ENCODE results near the gene SH3RF3. TPM values are rescaled to one million over a fixed set of nuclear protein-coding genes. Genes with fewer than 3 reads are reported as not detected.

The SH3RF3 gene
- total RNA-seq, 1 donor from 2014 or later, result 0.47 TPM

DNA sequence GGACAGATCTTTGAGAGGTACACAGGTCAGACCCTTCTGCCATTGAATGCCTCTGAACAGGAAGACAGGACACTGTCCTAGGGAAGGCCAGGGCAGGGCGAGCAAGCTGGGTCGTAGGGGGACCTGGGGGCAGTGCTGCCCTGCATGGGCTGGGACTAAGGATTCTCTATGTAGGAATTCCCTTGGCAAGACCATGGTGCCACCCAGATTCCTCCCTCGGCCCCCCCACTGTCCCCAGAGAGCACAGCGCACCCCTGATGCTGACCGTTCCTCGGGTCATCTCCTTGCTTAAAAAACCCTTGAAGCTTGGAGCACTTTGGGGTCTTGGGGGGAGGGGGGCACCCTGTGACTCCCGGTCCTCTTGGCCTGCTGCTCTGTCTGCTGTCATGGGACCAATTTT, 289.7 kb downstream of the SH3RF3 start:
- Mint-ChIP-seq H3K4me3 (no peak overlapping the region), H3K4me1 (no peaks in the 10 kb centered on the region), H3K27me3 (no peaks in the 10 kb centered on the region), H3K27ac (no peak overlapping the region), H3K9me3 (no peaks in the 10 kb centered on the region), H3K36me3 (ENCODE audit: low read depth) (no peaks in the 10 kb centered on the region)
- DNase-seq, result no peak
- intact Hi-C loops (cut with micrococcal nuclease), result no loop called here

DNA sequence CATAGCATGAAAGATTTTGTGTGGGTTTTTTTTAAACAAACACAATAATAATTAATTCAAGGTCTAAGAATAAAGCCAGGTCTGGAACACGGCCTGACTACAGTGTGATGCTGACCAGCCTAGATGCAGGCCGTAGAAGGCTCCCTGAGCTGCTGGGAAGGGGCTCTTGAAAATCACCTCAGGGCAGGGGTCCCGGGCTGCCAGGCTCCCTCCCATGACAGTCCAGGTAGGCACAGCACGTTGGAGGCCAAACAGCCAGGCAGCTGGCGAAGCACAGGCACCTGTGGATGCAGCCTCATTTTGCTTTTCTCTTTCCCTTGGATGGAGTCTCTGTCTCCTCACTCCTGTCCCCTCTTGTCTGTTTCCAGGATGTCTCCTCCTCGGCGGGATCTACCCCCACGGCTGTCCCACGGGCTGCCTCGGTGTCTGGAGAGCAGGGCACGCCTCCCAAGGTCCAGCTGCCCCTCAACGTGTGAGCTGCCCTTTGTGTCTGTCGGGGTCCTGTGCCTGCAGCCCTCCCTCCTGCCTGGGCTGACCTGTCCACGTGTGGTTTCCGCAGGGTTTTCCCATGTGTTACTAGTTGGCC, 290.3 kb downstream of the SH3RF3 start:
- Mint-ChIP-seq H3K9me3 (no peaks in the 10 kb centered on the region), H3K4me1 (no peaks in the 10 kb centered on the region), H3K27me3 (no peaks in the 10 kb centered on the region), H3K27ac (no peak overlapping the region), H3K36me3 (ENCODE audit: low read depth) (no peaks in the 10 kb centered on the region), H3K4me3 (no peak overlapping the region)
- intact Hi-C loops (cut with micrococcal nuclease), result no loop called here
- no peak for DNase-seq

DNA sequence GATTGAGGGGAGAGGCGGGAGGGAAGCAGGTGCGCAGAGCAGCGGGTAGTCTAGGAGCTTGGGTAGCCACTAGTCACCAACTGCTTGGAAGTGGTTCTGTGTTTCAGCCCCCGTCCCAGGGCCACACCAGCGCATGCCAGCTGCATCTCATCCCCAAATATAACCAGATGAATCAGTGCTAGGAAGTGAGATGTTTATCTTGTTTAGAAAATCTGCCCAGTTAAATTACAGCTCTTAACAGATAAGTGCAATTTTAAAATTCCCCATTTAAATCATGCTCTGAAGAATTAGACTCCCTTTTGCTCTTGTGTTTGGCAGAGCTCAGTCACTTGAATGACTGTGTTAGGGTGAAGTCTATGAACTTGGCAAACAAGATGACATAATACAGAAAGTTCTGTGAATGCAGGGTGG, 291.0 kb downstream of the SH3RF3 start:
- Mint-ChIP-seq H3K27me3 (no peaks in the 10 kb centered on the region), H3K4me1 (no peaks in the 10 kb centered on the region)
- intact Hi-C loops (cut with micrococcal nuclease), result no loop called here

DNA sequence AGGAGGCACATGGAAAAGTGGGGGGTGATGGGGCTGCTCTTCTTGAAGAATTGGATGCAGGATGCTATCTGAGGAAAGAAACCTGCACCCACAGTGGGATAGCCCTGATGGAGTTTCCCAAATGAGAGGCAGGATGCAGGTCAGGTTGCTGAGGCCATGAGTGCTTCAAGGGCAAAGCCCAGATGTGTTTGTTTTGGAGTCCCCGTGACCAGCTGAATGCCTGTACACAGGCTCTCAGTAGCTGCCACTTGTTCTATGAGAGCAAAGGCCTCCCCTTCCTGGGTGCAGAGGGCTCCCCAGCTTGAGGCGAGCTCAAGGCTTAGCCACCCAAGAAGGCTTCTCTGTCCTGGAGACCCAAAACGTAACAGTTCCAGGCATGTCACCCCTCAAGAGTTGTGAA, 292.1 kb downstream of the SH3RF3 start:
- H3K9me3 Mint-ChIP-seq, result no peaks in the 10 kb centered on the region
- no peak overlapping the region for H3K4me3 Mint-ChIP-seq
- no peaks in the 10 kb centered on the region for H3K27me3 Mint-ChIP-seq
- no peaks in the 10 kb centered on the region for H3K4me1 Mint-ChIP-seq
- no peaks in the 10 kb centered on the region for H3K36me3 Mint-ChIP-seq (ENCODE audit: low read depth)
- no peak overlapping the region for H3K27ac Mint-ChIP-seq
- no peak for DNase-seq
- intact Hi-C loops (cut with micrococcal nuclease), result no loop called here

More for the DNA sequence above, 291.0 kb downstream of the SH3RF3 start:
- Mint-ChIP-seq H3K36me3 (ENCODE audit: low read depth) (no peaks in the 10 kb centered on the region), H3K4me3 (no peak overlapping the region), H3K27ac (no peak overlapping the region), H3K9me3 (no peaks in the 10 kb centered on the region)
- DNase-seq, result no peak

DNA sequence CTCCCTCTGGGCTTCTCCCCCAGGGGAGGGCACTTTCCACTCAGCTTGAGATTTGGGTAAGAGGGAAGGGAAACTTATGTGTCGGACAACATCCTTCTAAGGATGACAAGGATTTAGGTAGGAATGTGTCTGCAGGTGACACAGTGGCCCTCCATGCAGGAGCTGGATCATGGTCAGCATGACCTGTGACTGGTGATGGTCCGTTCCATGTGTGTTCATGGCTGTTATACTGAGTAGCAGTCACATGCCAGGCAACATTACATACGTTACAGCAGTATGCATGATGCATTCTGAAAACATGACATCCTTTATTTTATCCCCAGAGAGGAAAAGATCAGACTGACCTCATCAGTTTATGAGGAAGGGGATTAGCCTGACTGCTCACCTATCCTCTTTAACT, 292.6 kb downstream of the SH3RF3 start:
- Mint-ChIP-seq H3K9me3 (no peaks in the 10 kb centered on the region), H3K4me1 (no peaks in the 10 kb centered on the region), H3K4me3 (no peak overlapping the region), H3K36me3 (ENCODE audit: low read depth) (no peaks in the 10 kb centered on the region), H3K27me3 (no peaks in the 10 kb centered on the region), H3K27ac (no peak overlapping the region)
- intact Hi-C loops (cut with micrococcal nuclease), result no loop called here
- DNase-seq, result no peak

DNA sequence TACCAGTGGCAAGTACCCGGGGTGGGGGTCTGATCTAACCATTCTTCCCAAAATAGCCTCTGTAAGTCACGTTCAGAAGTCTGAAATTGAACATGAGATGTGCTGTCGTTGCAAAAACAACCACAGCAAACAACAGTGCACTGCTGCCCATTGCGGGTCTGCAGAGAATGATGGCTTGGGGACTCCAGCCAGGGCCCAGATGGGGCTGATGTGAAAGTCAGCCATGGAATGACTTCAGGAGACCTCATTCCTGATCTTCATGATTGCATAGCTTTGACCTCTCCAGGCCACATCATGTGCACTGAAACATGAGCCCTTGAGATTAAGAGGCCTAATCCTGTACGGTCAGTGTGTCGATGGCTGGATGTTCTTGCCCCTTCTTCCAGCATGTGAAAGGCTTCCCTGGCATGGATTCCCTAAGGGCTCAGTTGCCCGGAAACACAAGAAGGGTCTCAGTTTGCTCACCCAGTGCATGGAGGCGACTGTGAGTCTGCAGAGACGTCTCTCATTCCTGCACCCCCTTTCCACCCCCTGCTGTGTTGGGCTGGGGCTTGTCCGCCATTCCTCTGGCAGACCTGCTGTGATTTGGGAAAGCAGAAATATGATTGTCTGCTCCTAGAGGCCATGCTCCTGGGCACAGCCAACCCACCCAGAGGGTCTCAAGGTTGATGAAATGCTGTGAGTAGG, 293.2 kb downstream of the SH3RF3 start:
- no peaks in the 10 kb centered on the region for H3K27me3 Mint-ChIP-seq
- no peak overlapping the region for H3K27ac Mint-ChIP-seq
- no peak overlapping the region for H3K4me3 Mint-ChIP-seq
- no peak for DNase-seq
- H3K36me3 Mint-ChIP-seq (ENCODE audit: low read depth), result no peaks in the 10 kb centered on the region
- no peaks in the 10 kb centered on the region for H3K9me3 Mint-ChIP-seq
- no peaks in the 10 kb centered on the region for H3K4me1 Mint-ChIP-seq
- intact Hi-C loops (cut with micrococcal nuclease), result no loop called here

DNA sequence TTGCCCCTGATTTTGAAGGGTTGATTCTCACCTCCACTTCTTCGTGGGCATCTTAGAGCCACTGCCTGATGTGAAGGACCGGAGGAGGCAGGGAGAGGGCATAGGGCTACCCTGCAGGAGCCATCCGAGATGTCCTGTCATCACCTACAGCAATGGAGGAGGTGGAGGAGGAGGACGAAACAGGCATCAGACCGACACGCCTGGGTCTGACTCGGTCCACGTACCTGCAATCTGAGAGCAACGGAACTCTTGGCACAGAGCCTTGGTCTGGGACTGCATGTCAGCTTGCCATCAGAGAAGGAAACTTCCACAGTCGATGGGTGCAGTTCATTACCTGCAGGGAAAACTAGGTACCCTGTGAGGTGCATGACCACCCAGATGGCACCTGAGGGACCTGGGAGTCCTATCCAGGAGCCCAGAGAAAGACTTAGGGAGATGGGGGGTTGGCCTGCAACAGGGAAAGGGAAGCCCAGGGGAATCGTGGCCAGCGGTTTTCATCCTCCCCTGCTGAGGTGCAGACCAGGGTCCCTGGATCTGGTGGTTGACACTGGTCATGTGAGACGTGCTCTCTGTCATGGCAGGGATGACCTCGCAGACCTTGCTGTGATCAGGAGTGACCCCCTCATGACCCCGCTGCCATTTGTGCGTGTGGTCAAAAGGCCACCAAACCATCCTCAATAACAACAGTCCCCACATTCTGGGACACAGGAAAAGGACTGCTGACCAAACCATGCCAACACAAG, 293.9 kb downstream of the SH3RF3 start:
- intact Hi-C loops (cut with micrococcal nuclease), result no loop called here
- Mint-ChIP-seq H3K4me3 (no peak overlapping the region), H3K4me1 (no peaks in the 10 kb centered on the region), H3K36me3 (ENCODE audit: low read depth) (no peaks in the 10 kb centered on the region), H3K27me3 (no peaks in the 10 kb centered on the region), H3K9me3 (no peaks in the 10 kb centered on the region), H3K27ac (no peak overlapping the region)
- DNase-seq, result no peak

DNA sequence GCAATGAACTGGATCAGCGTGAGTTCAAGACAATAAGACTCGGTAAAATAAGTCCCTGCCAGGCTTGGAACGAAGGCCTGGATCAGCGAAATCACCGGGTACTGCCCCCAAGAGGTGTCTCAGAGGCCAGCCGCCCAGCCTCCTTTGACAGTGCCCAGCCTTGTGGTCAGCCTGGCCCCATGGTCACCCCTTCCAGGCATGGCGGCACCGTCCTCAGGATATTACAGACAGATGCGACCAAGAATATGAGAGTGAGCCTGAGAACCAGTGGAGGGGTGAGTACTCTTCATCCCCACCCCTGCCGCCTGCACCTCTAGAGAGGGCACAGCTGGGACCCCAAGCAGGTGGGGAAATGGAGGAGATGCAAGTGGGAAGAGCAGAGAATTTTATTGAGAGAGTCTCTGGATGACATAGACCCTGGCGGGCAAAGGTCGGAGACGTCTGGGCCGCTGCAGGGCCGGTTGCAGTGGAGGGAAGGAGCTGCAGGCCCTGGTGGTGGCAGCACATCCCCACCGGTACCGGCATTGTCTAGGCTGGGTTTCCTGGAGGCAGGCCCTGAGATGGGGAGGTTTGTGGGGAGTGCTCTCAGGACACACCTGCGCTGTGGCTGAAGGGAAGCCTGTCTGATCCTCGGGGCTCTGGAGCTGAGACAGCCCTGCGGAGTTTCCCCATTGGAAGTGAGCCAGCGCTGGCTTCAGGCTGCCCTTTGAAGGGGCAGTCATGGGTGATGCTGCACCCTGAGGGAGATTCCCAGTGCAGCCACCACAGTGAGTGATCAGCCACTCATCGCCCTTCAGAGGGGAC, 294.8 kb downstream of the SH3RF3 start:
- no peaks in the 10 kb centered on the region for H3K36me3 Mint-ChIP-seq (ENCODE audit: low read depth)
- no peaks in the 10 kb centered on the region for H3K9me3 Mint-ChIP-seq
- no peak overlapping the region for H3K27ac Mint-ChIP-seq
- H3K4me1 Mint-ChIP-seq, result no peaks in the 10 kb centered on the region
- intact Hi-C loops (cut with micrococcal nuclease), result no loop called here
- no peak overlapping the region for H3K4me3 Mint-ChIP-seq
- no peak for DNase-seq
- H3K27me3 Mint-ChIP-seq, result no peaks in the 10 kb centered on the region

DNA sequence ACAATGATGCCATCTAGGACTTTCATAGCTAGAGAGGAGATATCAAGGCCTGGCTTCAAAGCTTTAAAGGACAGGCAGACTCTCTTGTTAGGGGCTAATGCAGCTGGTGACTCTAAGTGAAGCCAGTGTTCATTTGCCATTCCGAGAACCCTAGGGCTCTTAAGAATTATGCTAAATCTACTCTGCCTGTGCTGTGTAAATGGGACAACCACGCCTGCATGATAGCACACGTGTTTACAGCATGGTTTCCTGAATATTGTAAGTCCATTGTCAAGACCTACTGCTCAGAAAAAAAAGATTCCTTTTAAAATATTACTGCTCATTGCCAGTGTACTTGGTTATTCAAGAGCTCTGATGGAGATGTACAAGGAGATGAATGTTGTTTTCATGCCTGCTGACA, 296.4 kb downstream of the SH3RF3 start:
- Mint-ChIP-seq H3K36me3 (ENCODE audit: low read depth) (no peaks in the 10 kb centered on the region), H3K27me3 (no peaks in the 10 kb centered on the region), H3K9me3 (no peaks in the 10 kb centered on the region), H3K4me1 (no peaks in the 10 kb centered on the region), H3K27ac (no peak overlapping the region), H3K4me3 (no peak overlapping the region)
- intact Hi-C loops (cut with micrococcal nuclease), result no loop called here
- no peak for DNase-seq

DNA sequence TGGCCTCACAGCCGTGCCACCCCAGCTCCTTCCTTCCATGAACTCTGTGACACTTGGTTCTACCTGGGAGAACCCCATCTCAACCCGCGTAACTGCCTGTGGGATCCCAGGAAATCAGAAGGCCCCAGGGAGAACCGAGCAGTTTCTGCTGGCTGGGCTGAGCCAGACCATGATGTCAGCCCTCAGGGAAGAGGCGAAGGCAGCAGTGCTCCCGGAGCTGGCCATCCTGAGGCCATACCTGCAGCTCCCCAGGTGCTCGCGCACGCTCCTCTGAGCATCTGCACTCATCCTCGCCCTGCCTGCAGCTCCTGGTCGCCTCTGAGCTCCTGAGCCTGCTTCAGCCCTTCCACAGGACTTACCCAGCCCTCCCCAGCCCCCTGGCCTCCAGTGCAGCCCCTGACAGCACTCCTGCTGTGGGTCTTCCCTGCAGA, 298.7 kb downstream of the SH3RF3 start:
- intact Hi-C loops (cut with micrococcal nuclease), result no loop called here
- DNase-seq, result no peak
- Mint-ChIP-seq H3K9me3 (no peaks in the 10 kb centered on the region), H3K4me3 (no peak overlapping the region), H3K27me3 (no peaks in the 10 kb centered on the region), H3K36me3 (ENCODE audit: low read depth) (no peaks in the 10 kb centered on the region), H3K4me1 (no peaks in the 10 kb centered on the region), H3K27ac (no peak overlapping the region)

DNA sequence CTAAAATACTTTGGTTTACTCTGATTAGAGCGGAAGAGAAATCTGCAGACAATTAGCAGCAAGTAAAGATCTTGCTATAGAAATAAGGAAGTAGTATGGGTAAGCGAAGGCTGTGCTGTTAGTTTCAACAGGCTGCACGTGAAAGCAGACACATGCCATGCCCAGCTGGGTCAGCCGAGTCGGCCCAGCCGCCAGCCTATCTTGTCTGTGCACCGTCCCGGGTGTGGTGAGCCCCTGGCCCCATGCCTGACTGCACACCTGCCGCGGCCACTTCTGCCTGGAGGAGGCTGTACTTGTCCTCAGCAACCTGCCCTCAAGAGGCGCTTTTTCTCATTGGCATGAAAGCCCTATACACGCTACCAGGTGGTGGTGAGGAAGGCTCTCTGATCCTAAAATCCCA, 299.3 kb downstream of the SH3RF3 start:
- no peak overlapping the region for H3K27ac Mint-ChIP-seq
- no peaks in the 10 kb centered on the region for H3K9me3 Mint-ChIP-seq
- H3K36me3 Mint-ChIP-seq (ENCODE audit: low read depth), result no peaks in the 10 kb centered on the region
- no peak for DNase-seq
- intact Hi-C loops (cut with micrococcal nuclease), result no loop called here
- H3K4me3 Mint-ChIP-seq, result no peak overlapping the region
- H3K4me1 Mint-ChIP-seq, result no peaks in the 10 kb centered on the region
- no peaks in the 10 kb centered on the region for H3K27me3 Mint-ChIP-seq

DNA sequence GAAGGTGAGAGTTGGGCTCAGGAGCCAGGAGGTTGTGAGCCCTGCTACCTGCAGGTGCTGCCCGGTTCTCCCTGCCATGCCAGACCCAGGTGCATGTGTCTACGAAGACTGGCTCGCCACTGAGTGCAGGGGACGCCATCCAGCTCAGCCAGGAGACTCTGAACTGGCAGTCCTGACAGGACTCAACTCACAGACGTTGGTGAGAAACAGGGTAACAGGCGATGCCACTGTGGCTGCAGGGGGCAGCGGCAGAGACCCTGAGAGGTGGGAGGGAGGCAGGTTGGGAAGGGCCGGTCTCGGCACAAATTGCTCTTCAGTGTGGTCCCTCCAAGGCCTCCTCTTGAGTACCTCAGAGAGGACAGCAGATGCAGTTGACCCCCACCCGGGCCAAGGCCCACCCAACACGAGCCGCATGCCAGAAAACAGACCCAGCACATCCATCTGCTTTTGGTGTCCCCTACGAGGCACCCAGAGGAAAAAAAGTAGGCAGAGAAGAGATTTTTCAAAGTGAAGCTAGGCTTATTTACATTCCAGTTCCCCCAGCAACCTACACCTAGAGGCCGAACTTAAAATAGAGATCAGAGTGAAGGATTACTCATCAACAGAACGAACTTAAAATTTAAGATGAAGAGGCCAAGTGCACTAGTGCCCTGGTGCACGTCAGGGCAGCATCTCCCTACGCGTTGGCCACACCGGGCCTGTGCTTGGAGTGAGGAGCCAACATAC, 300.0 kb downstream of the SH3RF3 start:
- intact Hi-C loops (cut with micrococcal nuclease), result no loop called here
- Mint-ChIP-seq H3K27ac (no peak overlapping the region), H3K9me3 (no peaks in the 10 kb centered on the region), H3K36me3 (ENCODE audit: low read depth) (no peaks in the 10 kb centered on the region), H3K4me1 (no peaks in the 10 kb centered on the region), H3K4me3 (no peak overlapping the region), H3K27me3 (no peaks in the 10 kb centered on the region)
- no peak for DNase-seq

DNA sequence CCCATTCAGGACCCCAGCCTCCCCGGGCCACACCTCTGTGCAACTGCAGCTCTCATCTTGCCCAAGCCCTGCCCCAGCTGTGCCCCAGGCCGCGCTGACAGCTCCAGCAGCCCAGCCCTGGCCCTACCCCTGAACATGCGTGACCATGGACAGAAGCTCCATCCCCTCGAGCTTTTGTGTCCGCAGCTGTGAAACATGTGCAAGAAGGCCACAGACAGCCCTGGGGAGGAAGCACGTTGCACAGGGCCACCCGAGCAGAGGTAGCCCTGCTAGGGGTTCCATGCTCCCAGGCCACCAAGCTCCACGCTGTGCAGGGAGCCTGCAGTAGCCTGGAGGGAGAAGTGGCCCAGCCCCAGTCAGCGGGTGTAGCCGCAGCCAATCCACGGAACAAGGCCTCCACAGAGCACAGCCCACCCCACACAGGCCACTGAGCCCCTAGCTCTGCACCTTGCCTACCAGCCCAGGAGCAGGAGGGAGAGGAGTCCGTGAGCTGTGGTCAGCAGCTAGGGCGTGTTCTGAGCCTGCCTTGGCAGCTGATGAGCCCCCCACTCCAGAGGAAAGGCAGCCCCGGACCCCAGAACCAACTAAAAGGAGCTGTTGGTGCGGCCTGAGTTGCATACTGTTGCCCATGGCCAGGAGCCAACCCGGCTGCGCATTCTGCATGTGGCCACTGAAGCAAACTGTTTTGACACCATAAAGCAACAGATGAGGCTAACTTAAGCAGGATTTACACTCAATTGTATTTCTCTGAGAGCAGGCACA, 300.7 kb downstream of the SH3RF3 start:
- H3K9me3 Mint-ChIP-seq, result no peaks in the 10 kb centered on the region
- H3K4me3 Mint-ChIP-seq, result no peak overlapping the region
- no peaks in the 10 kb centered on the region for H3K27me3 Mint-ChIP-seq
- H3K27ac Mint-ChIP-seq, result no peak overlapping the region
- intact Hi-C loops (cut with micrococcal nuclease), result no loop called here
- H3K4me1 Mint-ChIP-seq, result no peaks in the 10 kb centered on the region
- DNase-seq, result no peak
- no peaks in the 10 kb centered on the region for H3K36me3 Mint-ChIP-seq (ENCODE audit: low read depth)

Data from activated CD4-positive, alpha-beta T cell treated with anti-CD3 and anti-CD28 coated beads, Interleukin-2, amount 10 ng/mL, durations not matched to agents 24 days and 14 days (primary cell).